Kidney (tissue), 14 donors: ENCODE data around the gene FBN1. TPM values are rescaled to one million over a fixed set of nuclear protein-coding genes. Genes with fewer than 3 reads are reported as not detected.

Source experiments
- DNase-seq, 5 donors: peaks; one replicate each; pipeline ENCODE4 v3.0.0-alpha.2; 2013 to 2020
- FAIRE-seq: peaks from 2 replicates; lab custom pipeline; 2012; peaks lifted over from hg19 to GRCh38; lab: Jason Lieb, UNC
- H3K27ac ChIP-seq, 2 donors: one replicate each; pipeline ENCODE4 v1.7.0; 2013; ENCODE audit warnings: low read depth in 2 of 2, low read length in 2 of 2, inconsistent platforms in 1 of 2
- H3K27me3 ChIP-seq: one replicate; pipeline ENCODE4 v1.7.1; 2013; ENCODE audit warnings: low read length, inconsistent platforms; ENCODE audit not compliant: control insufficient read depth, insufficient read depth
- H3K36me3 ChIP-seq, 3 donors: one replicate each; pipeline versions ENCODE4 v1.7.0 to v1.7.1; 2013; ENCODE audit warnings: low read length in 3 of 3, control low read depth in 1 of 3, inconsistent platforms in 1 of 3; ENCODE audit not compliant: insufficient read depth in 3 of 3, control insufficient read depth in 2 of 3
- H3K4me1 ChIP-seq, 3 donors: one replicate each; pipeline versions ENCODE4 v1.7.0 to v1.7.1; 2013; ENCODE audit warnings: low read length in 3 of 3, inconsistent platforms in 1 of 3, low read depth in 1 of 3; ENCODE audit not compliant: control insufficient read depth in 2 of 3, insufficient read depth in 2 of 3
- H3K4me3 ChIP-seq, 3 donors: one replicate each; pipeline versions ENCODE4 v1.7.0 to v1.8.1; 2013; ENCODE audit warnings: low read length in 3 of 3, control low read depth in 1 of 3, inconsistent platforms in 1 of 3
- H3K9ac ChIP-seq, 3 donors: one replicate each; pipeline versions ENCODE4 v1.7.0 to v1.7.1; 2013; ENCODE audit warnings: low read length in 3 of 3, control low read depth in 1 of 3, inconsistent platforms in 1 of 3
- H3K9me3 ChIP-seq, 3 donors: one replicate each; pipeline versions ENCODE4 v1.7.0 to v1.7.1; 2013; ENCODE audit warnings: low read length in 3 of 3, control low read depth in 1 of 3, inconsistent platforms in 1 of 3; ENCODE audit not compliant: control insufficient read depth in 2 of 3, insufficient read depth in 1 of 3
- intact Hi-C: fragments of 100-400 bp; cut with DNase I; formaldehyde crosslinking; loops from one replicate; pipeline ENCODE4 v1.11.1; 2022
- polyA plus RNA-seq: library from polyadenylated mRNA; stranded (reverse); fragments of 350-450 nt; fragmentation: Illumina TruSeq; extraction: RNeasy Lipid Tissue Mini Kit (QIAGEN cat#74804); gene quantifications from one replicate; pipeline ENCODE4 v1.2.3, GENCODE V29; 2014; ENCODE audit warnings: low read depth, low replicate concordance; ENCODE audit not compliant: insufficient read depth
- total RNA-seq: library from RNA; stranded (reverse); fragmentation: NEBNext Ultra II Directional; extraction: Animal tissue kit (Norgen Biotek cat#: 25700); gene quantifications from one replicate; pipeline ENCODE4 v1.2.1, GENCODE V29; 2021
- TF ChIP-seq, protein P1 (sequence below): IDR thresholded peaks from 3 replicates; pipeline ENCODE4 v1.5.1; 2012; ENCODE audit warnings: mild to moderate bottlenecking, moderate library complexity, borderline replicate concordance; ENCODE audit not compliant: insufficient read depth; ENCODE audit errors: extremely low read depth
- donor health status: control.
- donor health status: control.
- donor health status: control.
- donor health status: control.
- donor health status: control.
- donor health status: DM: yes; HTN: yes; CAD: no.
- donor health status: Normal renal cell carcinoma (clear cell type).

The FBN1 gene
- total and polyA plus RNA-seq, 2 donors from 2014 or later = 2.4 to 30.8 TPM

DNA sequence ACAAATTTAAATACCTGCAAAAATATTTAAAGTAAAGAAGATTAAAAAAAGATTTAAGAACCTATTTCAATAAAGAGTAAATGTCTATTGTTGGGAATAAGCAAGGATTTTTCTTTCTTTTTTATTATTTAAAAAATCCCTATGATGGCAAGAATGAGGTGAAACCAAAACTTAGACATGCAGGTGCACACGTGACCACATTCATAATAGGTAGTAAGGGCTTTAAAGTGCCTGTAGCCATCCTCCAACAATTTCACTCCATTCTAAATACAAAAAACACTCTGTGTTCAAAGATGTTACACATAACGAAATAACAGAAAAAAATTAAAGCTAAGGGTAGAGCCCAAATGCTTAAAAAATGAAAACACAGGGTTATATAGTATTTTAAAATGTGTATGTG, 74.0 kb downstream of the FBN1 start:
- Histone ChIP-seq H3K4me1 (no peaks in the 10 kb centered on the region), H3K27ac (no peak overlapping the region)
- no peak for FAIRE-seq

DNA sequence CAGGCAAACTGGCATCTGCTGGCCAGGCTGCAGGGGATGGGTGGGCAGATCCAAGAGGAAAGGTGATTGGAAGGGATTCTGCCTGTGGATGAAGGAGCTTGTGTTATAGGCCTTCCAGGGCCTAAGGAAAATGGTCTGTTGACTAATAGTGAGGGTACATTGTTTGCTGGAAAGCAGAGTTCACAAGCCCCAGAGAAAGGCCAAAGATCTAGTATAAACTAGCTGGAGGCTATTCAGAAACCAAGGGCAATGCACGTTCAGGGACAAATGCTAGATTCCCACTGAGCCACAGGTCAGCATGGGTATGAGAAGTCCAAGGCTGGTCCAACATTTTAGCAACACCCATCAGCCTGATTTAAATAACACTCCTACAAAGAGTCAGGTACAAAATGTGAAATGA, 74.7 kb downstream of the FBN1 start:
- Histone ChIP-seq H3K27ac (no peak overlapping the region), H3K27me3 (no peaks in the 10 kb centered on the region), H3K4me3 (no peak overlapping the region), H3K9me3 (no peaks in the 10 kb centered on the region), H3K4me1 (no peaks in the 10 kb centered on the region), H3K9ac (no peak overlapping the region), H3K36me3 (no peaks in the 10 kb centered on the region)
- no peak for DNase-seq
- intact Hi-C loops = no loop called here
- FAIRE-seq = no peak
- TF ChIP-seq, protein P1, sequence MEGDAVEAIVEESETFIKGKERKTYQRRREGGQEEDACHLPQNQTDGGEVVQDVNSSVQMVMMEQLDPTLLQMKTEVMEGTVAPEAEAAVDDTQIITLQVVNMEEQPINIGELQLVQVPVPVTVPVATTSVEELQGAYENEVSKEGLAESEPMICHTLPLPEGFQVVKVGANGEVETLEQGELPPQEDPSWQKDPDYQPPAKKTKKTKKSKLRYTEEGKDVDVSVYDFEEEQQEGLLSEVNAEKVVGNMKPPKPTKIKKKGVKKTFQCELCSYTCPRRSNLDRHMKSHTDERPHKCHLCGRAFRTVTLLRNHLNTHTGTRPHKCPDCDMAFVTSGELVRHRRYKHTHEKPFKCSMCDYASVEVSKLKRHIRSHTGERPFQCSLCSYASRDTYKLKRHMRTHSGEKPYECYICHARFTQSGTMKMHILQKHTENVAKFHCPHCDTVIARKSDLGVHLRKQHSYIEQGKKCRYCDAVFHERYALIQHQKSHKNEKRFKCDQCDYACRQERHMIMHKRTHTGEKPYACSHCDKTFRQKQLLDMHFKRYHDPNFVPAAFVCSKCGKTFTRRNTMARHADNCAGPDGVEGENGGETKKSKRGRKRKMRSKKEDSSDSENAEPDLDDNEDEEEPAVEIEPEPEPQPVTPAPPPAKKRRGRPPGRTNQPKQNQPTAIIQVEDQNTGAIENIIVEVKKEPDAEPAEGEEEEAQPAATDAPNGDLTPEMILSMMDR = no peak

More for the DNA sequence above, 74.0 kb downstream of the FBN1 start:
- H3K36me3 ChIP-seq = no peaks in the 10 kb centered on the region
- TF ChIP-seq, protein P1 = no peak
- no peak for DNase-seq
- H3K4me3 ChIP-seq = no peak overlapping the region
- no peaks in the 10 kb centered on the region for H3K27me3 ChIP-seq
- no peak overlapping the region for H3K9ac ChIP-seq
- intact Hi-C loops = no loop called here
- H3K9me3 ChIP-seq = no peaks in the 10 kb centered on the region

DNA sequence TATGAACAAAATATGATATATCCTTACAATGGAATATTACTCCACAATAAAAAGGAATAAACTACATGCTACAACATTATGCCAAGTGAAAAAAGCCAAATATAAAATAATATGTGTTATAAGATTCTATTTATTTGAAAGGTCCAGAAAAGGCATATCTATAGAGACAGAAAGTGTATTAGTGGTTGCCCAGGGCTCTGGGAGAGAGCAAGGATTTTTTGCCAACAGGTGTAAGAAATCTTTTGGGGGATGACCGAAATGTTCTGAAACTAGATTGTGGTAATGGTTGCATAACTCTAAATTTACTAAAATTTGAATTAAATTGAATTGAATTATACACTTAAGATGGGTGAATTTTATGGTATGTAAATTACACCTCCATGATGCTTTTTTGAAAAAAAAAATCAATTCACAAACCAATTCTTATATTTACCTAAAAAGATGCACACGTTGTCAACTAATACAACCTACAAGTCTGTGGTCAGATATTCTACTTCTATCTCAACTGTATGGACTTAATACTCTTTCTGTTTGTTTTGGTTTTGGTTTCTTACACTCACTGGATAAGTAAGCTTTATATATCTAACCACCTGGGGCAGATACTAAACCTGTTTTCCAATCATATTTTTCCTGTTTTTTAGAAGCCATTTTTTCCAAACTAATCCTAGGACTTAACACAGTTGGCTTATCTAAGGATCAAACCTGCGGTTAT, 75.8 kb downstream of the FBN1 start:
- Histone ChIP-seq H3K9me3 (no peaks in the 10 kb centered on the region), H3K4me1 (no peaks in the 10 kb centered on the region), H3K36me3 (no peaks in the 10 kb centered on the region), H3K9ac (no peak overlapping the region), H3K27me3 (no peaks in the 10 kb centered on the region), H3K27ac (no peak overlapping the region), H3K4me3 (no peak overlapping the region)
- TF ChIP-seq, protein P1 = no peak
- FAIRE-seq (no peak), DNase-seq (no peak)
- intact Hi-C loops = no loop called here
